GM18517 (cell line): ENCODE measurements around the gene CFB.
"Not testable (repeated sequence)": the region's sequence is repeated elsewhere in the genome, so short reads cannot be mapped to it uniquely, and the experiment has no call there.

Experiments
- ATAC-seq: cut with Tn5 transposase; IDR thresholded peaks from one replicate; pipeline ENCODE4 v1.9.1; 2021; ENCODE audit warnings: mild to moderate bottlenecking, moderate library complexity; ENCODE audit not compliant: unreplicated experiment

CFB gene

GRCh38 chr6:31969712-31970603 lies 24.1 kb downstream of the CFB start:
- ATAC-seq: no peak

DNA sequence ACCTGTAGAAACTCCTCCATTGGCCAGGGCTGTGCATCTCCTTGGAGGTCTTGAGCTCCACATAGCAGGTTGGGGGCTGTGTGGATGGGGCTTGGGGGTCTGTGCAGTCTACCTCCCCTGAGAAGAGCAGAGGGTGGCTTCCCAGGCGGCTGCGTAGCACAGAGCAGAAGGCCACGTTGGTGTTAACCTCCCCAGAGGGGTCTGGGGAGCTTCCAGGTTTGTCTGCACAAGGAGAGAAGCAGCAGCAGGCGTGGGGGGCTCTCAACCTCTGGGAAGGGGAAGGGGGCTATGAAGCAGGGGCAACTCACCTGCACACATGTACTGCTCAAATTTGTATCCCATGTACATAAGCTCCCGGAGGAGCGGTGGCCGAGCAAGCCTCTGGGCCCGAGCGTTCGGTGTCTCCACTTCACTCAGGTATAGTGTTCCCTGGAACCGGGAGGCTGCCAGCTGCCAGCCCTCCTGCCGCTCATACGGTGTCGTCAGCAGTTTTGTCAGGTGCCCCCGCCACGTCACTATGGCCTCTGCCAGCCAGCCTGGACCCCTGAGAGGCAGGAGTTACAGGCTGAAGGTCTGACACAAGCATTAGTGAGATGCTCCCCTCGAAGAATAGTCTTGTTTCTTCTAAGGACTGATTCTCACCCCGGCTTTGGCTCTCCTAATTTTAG lies 24.8 kb downstream of the CFB start:
- no peak for ATAC-seq

DNA sequence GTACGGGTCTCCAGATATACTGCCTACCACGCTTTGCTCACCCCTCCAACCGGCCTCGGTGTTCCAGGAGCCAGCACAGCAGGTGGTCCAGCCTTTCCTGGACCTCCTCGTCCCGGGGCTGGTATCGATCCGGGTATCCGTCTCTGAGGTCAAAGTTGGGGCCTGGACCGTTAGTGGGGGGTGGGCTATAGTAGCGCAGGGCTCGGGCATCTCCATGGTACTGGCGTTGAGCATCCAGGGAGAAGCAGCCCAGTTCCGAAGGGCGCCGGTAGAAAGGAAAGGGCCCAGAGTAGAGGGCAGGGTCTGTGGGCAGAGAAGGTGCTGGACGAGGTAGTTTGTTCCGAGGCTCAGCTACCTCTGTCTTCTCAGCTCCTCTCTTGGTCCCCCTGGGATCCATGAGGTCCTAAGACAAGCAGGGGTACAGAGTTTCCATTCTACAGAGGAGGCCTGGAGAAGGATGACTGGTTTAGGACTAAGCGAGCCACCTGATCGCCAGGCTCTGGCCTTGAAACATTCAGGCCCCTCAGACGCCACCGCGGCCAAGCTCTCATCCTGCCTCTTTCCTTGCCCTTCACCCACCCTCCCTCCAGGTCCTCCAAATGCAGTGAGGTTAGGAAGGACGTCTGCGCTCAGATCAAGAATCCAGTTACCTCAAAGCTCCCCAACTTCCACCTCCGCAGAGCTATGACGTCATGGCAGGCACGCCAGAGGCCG lies 25.5 kb downstream of the CFB start:
- no peak for ATAC-seq

DNA sequence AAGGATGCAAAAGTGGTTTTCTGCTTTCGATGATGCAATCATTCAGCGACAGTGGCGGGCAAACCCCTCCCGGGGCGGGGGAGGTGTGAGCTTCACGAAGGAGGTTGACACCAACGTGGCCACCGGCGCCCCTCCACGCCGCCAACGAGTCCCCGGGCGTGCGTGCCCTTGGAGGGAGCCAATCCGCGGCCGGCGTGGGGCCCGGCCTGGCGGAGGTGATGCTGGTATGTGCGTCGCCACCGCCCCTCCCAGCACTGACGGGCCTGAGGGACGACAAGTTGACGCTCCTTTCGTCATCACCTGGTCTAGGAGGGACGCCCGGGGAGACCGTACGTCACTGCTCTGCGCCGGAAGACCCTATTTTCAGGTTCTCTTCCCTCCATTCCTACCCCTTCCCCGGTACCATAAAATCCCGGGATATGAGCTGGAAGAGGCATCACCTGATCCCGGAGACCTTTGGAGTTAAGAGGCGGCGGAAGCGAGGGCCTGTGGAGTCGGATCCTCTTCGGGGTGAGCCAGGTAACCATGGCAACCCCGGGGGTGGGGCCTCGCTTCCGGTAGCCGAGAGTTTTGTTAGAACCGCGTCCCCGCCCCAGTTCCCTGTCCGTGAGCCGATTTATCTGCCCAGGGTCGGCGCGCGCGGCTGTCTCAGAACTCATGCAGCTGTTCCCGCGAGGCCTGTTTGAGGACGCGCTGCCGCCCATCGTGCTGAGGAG lies 26.3 kb downstream of the CFB start, which contains the start of gene DXO:
DXO (minus strand) TSS at position 146 of the 716 bp plus-strand sequence. CDS start 463 bp downstream, outside the sequence.
- ATAC-seq: peak; percentile 80

DNA sequence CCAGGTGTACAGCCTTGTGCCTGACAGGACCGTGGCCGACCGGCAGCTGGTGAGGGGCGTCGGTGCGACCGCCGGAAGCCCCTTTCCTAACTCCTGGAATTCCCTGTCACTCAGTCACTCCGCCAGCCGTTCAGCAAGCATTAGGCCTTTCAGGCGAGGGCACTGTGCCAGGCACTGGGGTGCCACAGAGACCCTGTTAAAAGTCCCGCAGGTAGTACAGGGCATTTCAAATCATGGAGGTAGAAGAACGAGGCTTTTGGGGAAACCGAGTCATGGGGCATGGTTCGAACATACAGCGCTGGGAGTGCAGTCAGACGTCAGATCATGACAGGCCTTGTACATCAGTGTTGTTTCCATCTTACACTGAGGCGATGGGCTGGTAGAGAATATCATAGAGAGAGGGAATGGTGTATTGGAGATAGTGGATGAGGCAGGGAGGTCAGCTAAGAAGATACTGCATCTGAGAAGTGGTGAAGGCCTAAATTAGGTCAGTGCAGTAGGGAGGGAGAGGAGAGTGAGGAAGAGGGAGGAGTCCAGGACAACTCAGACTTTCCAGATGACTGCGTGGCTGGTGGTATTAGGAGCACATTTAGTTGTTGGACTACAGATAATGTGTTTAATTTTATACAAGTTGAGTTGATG lies 26.9 kb downstream of the CFB start:
- ATAC-seq: no peak

DNA sequence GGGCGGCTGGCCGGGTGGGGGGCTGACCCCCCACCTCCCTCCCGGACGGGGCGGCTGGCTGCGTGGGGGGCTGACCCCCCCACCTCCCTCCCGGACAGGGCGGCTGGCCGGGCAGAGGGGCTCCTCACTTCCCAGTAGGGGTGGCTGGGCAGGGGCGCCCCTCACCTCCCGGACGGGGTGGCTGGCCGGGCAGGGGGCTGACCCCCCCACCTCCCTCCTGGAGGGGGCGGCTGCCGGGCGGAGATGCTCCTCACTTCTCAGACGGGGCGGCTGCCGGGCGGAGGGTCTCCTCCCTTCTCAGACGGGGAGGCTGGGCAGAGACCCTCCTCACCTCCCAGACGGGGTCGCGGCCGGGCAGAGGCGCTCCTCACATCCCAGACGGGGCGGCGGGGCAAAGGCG lies 30.2 kb downstream of the CFB start:
- not testable (repeated sequence) for ATAC-seq

GRCh38 chr6:31977816-31978431 lies 32.0 kb downstream of the CFB start:
- ATAC-seq: no peak

DNA sequence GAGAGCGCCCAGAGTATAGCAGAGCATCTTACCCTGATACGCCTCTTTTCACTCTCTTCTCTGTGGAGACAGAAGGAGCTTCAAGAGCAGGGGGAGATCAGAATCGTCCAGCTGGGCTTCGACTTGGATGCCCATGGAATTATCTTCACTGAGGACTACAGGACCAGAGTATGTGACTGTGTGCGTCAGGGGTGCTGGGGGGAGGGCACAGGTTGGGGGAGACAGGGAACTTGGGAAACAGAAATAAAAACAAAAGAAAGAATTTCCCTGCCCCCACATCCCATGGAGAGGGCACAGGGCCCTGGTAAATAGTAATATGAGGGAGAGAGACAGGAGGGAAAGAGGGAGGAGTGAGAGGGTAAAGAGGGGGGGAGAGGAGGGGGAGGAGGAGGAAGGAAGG lies 32.9 kb downstream of the CFB start:
- no peak for ATAC-seq

GRCh38 chr6:31979238-31979898 lies 33.5 kb downstream of the CFB start:
- no peak for ATAC-seq

DNA sequence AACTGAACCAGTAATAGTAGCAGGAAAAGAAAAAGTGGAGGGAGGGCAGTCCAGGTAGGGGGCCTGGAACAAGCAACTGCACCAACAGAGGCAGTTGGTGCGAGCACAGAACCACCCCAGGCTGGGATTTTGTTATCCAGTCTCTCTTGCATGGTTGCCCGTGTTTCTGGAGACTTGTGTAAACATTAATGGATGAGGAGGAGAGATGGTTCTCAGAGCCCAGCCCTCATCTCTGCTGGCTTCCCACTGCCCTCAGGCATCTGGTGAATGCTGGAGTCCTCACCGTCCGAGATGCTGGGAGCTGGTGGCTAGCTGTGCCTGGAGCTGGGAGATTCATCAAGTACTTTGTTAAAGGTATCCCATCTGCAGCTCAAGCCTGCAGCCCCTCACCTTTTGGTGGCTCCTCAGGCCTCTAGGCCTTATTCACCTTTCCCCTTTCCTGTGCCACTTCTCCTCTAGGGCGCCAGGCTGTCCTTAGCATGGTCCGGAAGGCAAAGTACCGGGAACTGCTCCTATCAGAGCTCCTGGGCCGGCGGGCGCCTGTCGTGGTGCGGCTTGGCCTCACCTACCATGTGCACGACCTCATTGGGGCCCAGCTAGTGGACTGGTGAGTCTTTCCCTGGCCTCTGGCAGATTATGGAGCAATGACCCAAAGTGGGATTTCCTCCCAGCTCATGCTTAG lies 34.4 kb downstream of the CFB start:
- not testable (repeated sequence) for ATAC-seq

DNA sequence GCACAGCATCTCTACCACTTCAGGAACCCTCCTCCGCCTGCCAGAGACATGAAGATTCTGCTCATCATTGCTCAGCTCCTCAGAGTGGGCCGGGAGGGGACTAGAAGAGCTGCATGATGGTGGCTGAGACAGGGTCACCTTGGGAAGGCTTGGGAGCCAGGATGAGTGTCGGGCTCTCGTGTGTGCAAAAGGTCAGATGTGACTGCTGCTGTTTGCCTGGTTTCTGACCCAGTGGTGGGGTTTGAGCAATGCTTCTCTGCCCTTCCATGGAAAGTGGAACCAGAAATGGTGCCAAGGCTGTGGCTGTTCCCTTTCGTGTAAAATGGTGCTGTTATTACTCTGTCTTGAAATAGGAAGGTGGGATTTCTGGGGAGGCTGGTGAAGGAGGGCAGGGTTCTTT lies 35.1 kb downstream of the CFB start:
- not testable (repeated sequence) for ATAC-seq

DNA sequence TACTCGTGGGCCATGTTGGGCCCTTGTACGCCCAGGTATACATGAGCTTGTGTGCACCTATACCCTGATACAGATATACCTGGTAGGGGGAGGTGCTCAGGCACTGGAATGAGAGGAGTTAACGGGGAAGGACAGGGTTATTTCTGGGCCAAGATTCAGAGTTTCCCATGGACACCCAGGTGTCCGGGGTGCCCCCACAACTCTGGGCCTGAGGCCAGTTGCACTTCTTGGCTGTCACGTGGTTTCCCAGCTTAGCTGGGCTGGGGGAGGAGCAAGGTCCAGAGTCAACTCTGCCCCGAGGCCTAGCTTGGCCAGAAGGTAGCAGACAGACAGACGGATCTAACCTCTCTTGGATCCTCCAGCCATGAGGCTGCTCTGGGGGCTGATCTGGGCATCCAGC lies 35.8 kb downstream of the CFB start, which contains the start of gene C4A:
C4A (plus strand) TSS at position 314 of the 400 bp plus-strand sequence; CDS start at position 365, 51 bp downstream.
- ATAC-seq: not testable (repeated sequence)

DNA sequence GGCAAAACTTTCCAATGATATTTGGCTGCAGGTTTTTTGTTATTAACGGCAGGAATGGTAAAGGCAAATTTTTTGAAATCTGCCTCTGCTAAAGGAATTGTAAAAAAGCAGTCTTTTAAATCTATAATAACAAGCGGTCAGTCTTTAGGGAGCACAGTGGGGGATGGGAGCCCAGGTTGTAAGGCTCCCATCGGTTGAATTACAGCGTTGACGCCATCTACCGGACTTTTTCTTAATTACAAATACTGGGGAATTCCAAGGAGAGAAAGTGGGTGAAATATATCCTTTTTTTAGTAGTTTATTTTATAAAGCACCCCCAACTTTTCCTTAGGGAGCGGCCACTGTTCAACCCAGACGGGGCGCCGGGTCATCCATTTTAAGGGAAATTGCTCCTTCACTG lies 43.5 kb downstream of the CFB start:
- not testable (repeated sequence) for ATAC-seq

DNA sequence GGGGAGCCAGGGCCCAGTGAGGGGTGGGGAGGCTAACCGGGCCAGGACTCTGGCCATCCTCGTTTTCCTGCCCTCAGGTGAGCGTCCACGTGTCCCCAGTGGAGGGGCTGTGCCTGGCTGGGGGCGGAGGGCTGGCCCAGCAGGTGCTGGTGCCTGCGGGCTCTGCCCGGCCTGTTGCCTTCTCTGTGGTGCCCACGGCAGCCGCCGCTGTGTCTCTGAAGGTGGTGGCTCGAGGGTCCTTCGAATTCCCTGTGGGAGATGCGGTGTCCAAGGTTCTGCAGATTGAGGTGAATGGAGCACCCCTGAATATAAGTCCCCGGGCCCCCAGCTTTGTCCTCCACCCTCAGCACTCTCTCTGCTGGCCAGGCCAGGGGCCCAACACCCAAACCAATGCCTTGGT lies 48.5 kb downstream of the CFB start:
- ATAC-seq: not testable (repeated sequence)

DNA sequence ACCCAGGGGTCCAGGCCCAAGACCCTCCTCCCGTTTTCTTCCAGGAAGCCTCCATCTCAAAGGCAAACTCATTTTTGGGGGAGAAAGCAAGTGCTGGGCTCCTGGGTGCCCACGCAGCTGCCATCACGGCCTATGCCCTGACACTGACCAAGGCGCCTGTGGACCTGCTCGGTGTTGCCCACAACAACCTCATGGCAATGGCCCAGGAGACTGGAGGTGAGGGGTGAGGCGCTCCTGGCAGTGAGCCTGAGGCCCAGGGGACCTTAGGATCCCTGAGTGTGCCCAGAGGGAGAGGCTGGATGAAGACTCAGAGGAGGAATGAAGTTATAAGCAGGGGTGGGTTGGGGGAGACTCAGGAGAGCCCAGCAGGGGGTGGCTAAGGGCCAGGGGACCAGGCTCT lies 50.5 kb downstream of the CFB start:
- ATAC-seq: not testable (repeated sequence)
